Prostate gland (tissue), 2 donors: ENCODE measurements around the gene BMP4.

ENCODE experiments used
- POLR2A ChIP-seq: fragments of 450-650 bp; IDR thresholded peaks from one replicate; pipeline ENCODE4 v1.6.1; 2016; ENCODE audit warnings: antibody characterized with exemption, mild to moderate bottlenecking
- TF ChIP-seq, protein P1 (sequence below), 4 experiments: fragments of 200-600 bp in 2 of 4; fragments of 450-650 bp in 2 of 4; sonication (generic) in 2 of 4; IDR thresholded peaks; 1 replicate in 3 of 4; 2 replicates in 1 of 4; pipeline ENCODE4 v1.5.1; 2016 to 2019; ENCODE audit warnings: antibody characterized with exemption in 4 of 4, mild to moderate bottlenecking in 2 of 4, moderate library complexity in 2 of 4

DNA sequence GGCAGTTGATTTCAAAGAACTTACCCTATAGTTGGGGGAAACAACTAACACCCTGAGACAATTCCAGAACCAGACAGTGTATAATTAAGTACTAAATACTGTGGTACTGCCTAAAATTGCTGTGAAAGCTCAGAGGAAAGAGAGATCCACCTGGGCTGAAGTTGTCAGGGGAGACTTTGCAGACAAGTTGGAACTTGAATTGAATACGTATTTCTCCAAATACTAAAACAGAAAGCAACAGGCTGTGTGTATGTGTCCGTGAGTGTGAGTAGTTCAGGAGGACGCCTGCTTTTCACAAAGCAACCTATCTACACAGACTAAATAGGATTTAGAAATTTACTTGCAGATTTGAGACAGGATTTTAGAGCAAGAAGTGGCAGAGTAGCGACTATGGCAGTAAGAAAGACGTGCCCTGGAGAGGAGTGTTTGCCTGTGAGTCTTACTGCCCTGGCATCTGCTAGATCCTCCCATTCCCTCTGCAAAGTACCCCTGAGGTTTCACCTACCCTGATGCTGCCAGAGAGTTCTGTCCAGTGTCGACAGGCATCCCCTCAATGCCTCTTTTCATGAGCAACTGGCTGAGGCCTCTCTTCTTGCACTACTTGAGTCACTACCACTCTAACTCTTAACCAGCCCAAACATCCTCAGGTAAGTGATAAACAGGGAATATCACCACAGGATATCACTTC, 37.4 kb upstream of the BMP4 start:
- TF ChIP-seq, protein P1, sequence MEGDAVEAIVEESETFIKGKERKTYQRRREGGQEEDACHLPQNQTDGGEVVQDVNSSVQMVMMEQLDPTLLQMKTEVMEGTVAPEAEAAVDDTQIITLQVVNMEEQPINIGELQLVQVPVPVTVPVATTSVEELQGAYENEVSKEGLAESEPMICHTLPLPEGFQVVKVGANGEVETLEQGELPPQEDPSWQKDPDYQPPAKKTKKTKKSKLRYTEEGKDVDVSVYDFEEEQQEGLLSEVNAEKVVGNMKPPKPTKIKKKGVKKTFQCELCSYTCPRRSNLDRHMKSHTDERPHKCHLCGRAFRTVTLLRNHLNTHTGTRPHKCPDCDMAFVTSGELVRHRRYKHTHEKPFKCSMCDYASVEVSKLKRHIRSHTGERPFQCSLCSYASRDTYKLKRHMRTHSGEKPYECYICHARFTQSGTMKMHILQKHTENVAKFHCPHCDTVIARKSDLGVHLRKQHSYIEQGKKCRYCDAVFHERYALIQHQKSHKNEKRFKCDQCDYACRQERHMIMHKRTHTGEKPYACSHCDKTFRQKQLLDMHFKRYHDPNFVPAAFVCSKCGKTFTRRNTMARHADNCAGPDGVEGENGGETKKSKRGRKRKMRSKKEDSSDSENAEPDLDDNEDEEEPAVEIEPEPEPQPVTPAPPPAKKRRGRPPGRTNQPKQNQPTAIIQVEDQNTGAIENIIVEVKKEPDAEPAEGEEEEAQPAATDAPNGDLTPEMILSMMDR (IDR thresholded peaks at IDR 0.05), result no peak
- TF ChIP-seq POLR2A, result no peak
